Activated CD4-positive, alpha-beta T cell treated with anti-CD3 and anti-CD28 coated beads for 24 hours (primary cell): ENCODE measurements around the gene KANK4.

ENCODE experiments used
- DNase-seq, 2 donors: peaks; one replicate each; pipeline ENCODE4 v3.0.0-alpha.2; 2020; ENCODE audit warnings: low read depth in 2 of 2

Gene KANK4

GRCh38 chr1:62208087-62208486 lies 111.1 kb downstream of the KANK4 start:
- DNase-seq, result no peak

- DNase-seq, result no peak
Measured at GRCh38 chr1:62207187-62207586, 112.0 kb downstream of the KANK4 start.

- DNase-seq, result no peak
Measured at GRCh38 chr1:62198781-62199125, 120.5 kb downstream of the KANK4 start.

DNA sequence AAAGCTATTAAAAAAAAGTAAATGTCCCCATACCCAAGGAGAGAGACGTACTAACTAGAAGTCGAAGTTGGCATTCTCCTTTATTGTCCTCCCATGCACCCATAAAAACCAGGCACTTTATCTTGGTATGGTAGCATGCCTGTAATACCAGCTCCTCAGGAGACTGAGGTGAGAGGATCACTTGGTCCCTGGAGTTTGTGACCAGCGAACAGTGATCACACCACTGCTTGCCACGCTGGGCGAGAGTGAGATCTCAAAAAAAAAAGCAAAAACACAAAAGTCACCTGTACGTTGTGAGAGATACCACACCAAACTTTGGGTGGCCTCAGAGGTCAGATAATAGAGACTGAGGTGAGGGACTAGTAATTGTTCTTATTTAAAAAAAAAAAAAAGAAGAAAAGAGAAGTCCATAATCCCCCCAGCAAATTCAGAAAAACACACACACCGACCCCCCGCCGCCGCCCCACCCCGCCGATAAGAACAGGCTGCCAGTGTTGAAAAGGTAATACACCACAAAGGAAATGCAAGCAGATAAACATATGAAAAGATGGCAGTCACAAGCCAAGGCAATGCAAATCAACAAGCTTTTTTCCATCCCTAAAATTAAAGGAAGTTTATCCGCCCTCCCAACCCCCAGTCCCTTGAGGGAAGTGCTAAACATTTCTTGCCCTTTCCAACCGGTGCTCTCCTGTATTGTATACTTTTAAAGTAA lies 121.0 kb downstream of the KANK4 start:
- DNase-seq, result no peak

DNA sequence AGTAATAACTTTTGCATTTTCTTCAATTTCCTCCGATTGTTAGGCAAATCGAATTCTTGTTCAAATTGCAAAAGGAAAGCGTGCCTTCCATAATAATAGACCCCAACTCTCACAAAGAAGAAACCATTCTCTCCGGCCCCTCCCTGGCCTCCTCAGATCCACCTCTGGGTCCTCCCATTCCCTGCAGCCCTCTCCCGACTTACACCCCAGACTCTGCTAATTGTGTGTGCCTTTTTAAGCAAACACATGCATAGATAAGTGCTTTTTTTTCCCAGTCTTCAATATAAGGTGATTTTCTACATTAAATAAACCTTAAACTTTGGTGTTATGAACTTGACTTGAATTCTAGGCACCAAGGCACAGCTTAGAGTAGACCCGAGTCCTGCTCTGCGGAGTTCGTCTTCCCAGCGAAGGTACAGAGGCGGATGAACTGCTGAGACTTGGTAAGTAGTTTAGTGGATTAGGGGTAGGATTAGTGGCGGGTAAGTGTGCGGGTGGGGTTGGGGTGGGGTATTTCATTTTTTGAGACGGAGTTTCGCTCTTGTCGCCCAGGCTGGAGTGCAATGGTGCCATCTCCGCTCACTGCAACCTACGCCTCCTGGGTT lies 123.0 kb downstream of the KANK4 start:
- no peak for DNase-seq

DNA sequence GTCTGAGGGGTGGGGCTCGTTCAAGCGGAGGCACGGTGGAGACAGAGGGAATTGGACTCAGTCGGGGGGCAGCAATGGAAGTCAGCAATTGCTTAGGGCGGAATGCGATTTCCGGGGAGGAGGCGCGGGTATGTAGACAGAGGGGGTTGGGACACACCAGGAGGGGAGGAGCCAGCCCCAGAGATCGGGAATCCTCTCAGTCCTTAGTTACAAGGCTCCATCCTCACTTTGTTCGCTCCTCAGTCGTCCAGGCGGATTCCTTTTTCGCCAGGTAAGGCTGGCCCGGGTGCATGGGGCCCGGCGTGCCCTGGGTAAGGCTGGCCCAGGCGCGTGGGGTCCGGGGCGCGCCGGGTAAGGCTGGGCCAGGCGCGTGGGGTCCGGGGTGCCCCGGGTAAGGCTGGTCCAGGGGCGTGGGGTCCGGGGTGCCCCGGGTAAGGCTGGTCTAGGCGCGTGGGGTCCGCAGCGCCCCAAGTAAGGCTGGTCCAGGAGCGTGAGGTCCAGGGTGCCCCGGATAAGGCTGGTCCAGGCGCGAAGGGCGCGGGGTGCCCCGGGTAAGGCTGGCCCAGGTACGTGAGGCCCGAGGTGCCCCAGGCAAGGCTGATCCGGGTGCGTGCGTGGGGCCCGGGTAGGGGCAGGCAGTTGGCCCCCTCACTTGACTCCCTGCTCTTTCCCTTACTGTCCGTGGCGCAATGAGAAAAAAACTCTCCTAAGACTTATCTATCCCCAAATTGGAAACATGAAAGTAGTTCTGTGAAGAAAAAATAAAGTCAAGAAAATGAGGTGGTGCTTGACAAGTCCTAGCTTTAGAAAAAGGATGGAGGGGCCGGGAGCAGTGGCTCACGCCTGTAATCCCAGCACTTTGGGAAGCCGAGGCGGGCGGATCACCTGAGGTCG lies 124.3 kb downstream of the KANK4 start, which contains the start of gene L1TD1:
L1TD1 (plus strand) TSS at position 199 of the 894 bp plus-strand sequence. CDS start 11,780 bp downstream, outside the sequence.
- no peak for DNase-seq

GRCh38 chr1:62188111-62188510 lies 131.1 kb downstream of the KANK4 start:
- no peak for DNase-seq

DNA sequence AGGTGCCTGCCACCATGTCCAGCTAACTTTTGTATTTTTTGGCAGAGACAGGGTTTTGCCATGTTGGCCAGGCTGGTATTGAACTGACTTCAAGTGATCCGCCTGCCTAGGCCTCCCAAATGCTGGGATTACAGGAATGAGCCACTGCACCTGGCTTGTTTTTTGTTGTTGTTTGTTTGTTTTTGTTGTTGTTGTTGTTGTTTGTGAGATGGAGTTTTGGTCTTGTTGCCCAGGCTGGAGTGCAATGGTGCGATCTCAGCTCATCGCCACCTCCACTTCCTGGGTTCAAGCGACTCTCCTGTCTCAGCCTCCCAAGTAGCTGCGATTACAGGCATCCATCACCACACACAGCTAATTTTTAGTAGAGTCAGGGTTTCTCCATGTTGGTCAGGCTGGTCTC lies 131.7 kb downstream of the KANK4 start:
- no peak for DNase-seq
